Hepatocyte (in vitro differentiated cells): ENCODE results near the gene HAUS1. TPM values are rescaled to one million over a fixed set of nuclear protein-coding genes. Genes with fewer than 3 reads are reported as not detected.
"Not testable (repeated sequence)": the region's sequence is repeated elsewhere in the genome, so short reads cannot be mapped to it uniquely, and the experiment has no call there.

Experiments
- DNase-seq: peaks from one replicate; pipeline ENCODE4 v3.0.0-alpha.2; 2016; ENCODE audit warnings: low spot score
- H2AFZ ChIP-seq: fragments of 200-600 bp; sonication (generic); 2 replicates; pipeline ENCODE4 v1.6.0; 2016; ENCODE audit warnings: antibody characterized with exemption, mild to moderate bottlenecking
- H3K27ac ChIP-seq: fragments of 200-600 bp; sonication (generic); 2 replicates; pipeline ENCODE4 v1.5.1; 2016; ENCODE audit warnings: mild to moderate bottlenecking
- H3K27me3 ChIP-seq: fragments of 200-600 bp; sonication (generic); 2 replicates; pipeline ENCODE4 v1.6.1; 2016
- H3K36me3 ChIP-seq: fragments of 200-600 bp; sonication (generic); replicated peaks from 2 replicates; pipeline ENCODE4 v1.5.1; 2016; ENCODE audit warnings: low read depth; ENCODE audit not compliant: insufficient read depth
- H3K4me1 ChIP-seq: fragments of 200-600 bp; sonication (generic); 2 replicates; pipeline ENCODE4 v1.5.1; 2016; ENCODE audit warnings: mild to moderate bottlenecking, moderate library complexity; ENCODE audit not compliant: insufficient read depth
- H3K4me2 ChIP-seq: fragments of 200-600 bp; sonication (generic); 2 replicates; pipeline ENCODE4 v1.6.0; 2016
- H3K4me3 ChIP-seq: fragments of 200-600 bp; sonication (generic); 2 replicates; pipeline ENCODE4 v1.5.1; 2016; ENCODE audit warnings: mild to moderate bottlenecking
- H3K79me2 ChIP-seq: fragments of 200-600 bp; sonication (generic); 2 replicates; pipeline ENCODE4 v1.6.0; 2017; ENCODE audit warnings: mild to moderate bottlenecking
- H3K9me2 ChIP-seq: fragments of 200-600 bp; sonication (generic); replicated peaks from 2 replicates; pipeline ENCODE4 v1.6.0; 2017; ENCODE audit warnings: mild to moderate bottlenecking; ENCODE audit not compliant: insufficient read depth
- H3K9me3 ChIP-seq: fragments of 200-600 bp; sonication (generic); 2 replicates; pipeline ENCODE4 v1.5.1; 2016; ENCODE audit warnings: low read depth, mild to moderate bottlenecking
- H4K20me1 ChIP-seq: fragments of 200-600 bp; sonication (generic); 2 replicates; pipeline ENCODE4 v1.6.0; 2016; ENCODE audit warnings: mild to moderate bottlenecking; ENCODE audit not compliant: insufficient read depth, poor library complexity, severe bottlenecking
- EZH2 ChIP-seq: fragments of 200-600 bp; sonication (generic); IDR thresholded peaks from 2 replicates; pipeline ENCODE4 v1.6.1; 2016; ENCODE audit warnings: antibody characterized with exemption, mild to moderate bottlenecking, borderline replicate concordance
- EZH2phosphoT487 ChIP-seq: fragments of 200-600 bp; sonication (generic); IDR thresholded peaks from one replicate; pipeline ENCODE4 v1.6.1; 2018; ENCODE audit warnings: antibody characterized with exemption, mild to moderate bottlenecking, low read depth, moderate library complexity; ENCODE audit not compliant: unreplicated experiment, severe bottlenecking
- WGBS: methylation state at CpG from one replicate; pipeline ENCODE4 v1.1.6; 2016; ENCODE audit warnings: low lambda C conversion rate; ENCODE audit errors: missing lambda C conversion rate; 5-methylcytosine and 5-hydroxymethylcytosine counted together
- polyA plus RNA-seq: library from polyadenylated mRNA; unstranded; fragments of >200 nt; fragmentation: Nextera tagmentation; extraction: Ambion mirVana; gene quantifications from 2 replicates; pipeline ENCODE4 v1.2.1, GENCODE V29; 2016
- total RNA-seq: library from RNA; depleted of rRNA; stranded (reverse); fragments of >200 nt; gene quantifications from 2 replicates; pipeline ENCODE4 v1.2.3, GENCODE V29; 2014
- TF ChIP-seq, protein P1 (sequence below): fragments of 200-600 bp; sonication (generic); IDR thresholded peaks from 2 replicates; pipeline ENCODE4 v1.5.1; 2016; ENCODE audit warnings: antibody characterized with exemption, mild to moderate bottlenecking; ENCODE audit not compliant: poor library complexity

The HAUS1 gene
- total and polyA plus RNA-seq, 2 experiments from 2014 or later: 36.5 to 51.8 TPM

DNA sequence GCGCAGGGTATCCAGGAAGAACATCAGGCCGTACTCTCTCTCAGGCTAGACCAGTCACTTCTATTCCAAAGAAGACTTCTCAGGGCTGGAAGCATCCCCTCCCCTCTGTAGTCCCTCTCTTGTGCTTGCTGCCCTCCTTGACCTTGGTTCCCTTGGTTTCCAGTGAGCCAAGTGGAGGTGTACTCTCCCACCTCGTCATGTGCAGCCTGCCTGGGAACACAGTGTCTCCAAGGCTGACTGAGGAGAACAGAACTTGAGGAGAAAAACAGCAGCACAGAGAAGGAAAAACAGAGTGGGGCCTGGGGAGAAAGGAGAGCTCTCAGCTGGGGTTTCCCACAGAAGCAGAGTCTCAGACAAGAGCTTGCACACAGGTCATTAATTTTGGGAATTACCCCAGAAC is 52.7 kb downstream of the HAUS1 start:
- no peak for TF ChIP-seq EZH2phosphoT487
- TF ChIP-seq, protein P1, sequence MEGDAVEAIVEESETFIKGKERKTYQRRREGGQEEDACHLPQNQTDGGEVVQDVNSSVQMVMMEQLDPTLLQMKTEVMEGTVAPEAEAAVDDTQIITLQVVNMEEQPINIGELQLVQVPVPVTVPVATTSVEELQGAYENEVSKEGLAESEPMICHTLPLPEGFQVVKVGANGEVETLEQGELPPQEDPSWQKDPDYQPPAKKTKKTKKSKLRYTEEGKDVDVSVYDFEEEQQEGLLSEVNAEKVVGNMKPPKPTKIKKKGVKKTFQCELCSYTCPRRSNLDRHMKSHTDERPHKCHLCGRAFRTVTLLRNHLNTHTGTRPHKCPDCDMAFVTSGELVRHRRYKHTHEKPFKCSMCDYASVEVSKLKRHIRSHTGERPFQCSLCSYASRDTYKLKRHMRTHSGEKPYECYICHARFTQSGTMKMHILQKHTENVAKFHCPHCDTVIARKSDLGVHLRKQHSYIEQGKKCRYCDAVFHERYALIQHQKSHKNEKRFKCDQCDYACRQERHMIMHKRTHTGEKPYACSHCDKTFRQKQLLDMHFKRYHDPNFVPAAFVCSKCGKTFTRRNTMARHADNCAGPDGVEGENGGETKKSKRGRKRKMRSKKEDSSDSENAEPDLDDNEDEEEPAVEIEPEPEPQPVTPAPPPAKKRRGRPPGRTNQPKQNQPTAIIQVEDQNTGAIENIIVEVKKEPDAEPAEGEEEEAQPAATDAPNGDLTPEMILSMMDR: no peak

DNA sequence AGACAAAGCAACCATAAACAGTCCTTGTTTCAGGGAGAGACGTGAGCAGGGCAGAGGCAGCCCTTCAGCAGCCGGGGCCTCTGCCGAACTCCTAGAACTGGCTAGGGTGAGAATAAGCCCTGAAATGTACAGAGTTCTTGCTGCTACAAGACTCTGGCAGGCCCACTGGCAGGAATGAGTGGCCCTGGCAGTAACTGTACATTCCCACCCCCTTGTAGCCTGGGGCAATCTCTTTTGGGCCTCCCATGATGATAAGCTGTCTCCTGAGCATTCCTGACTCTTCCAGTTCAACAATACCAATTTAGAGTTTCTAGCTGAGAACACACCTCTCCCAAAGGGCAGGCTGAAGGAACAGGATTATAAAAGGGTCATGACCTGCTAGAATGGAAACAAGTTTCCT is 54.3 kb downstream of the HAUS1 start:
- no peak for DNase-seq
- no peak overlapping the region for H3K27ac ChIP-seq
- no peaks in the 10 kb centered on the region for H3K79me2 ChIP-seq
- 82% methylated on average over 3 of the region's 3 CpGs for WGBS
- no peaks in the 10 kb centered on the region for H3K4me1 ChIP-seq
- H3K36me3 ChIP-seq: no peaks in the 10 kb centered on the region
- TF ChIP-seq EZH2 (no peak), EZH2phosphoT487 (no peak)
- TF ChIP-seq, protein P1: no peak
- H3K4me2 ChIP-seq: no peak overlapping the region
- H4K20me1 ChIP-seq: no peaks in the 10 kb centered on the region
- H3K9me2 ChIP-seq: no peaks in the 10 kb centered on the region
- H3K9me3 ChIP-seq: no peaks in the 10 kb centered on the region
- H3K4me3 ChIP-seq: no peak overlapping the region
- H3K27me3 ChIP-seq: no peaks in the 10 kb centered on the region
- no peak overlapping the region for H2AFZ ChIP-seq

More for the DNA sequence above, 52.7 kb downstream of the HAUS1 start:
- no peaks in the 10 kb centered on the region for H3K9me2 ChIP-seq
- no peak for DNase-seq
- H3K4me1 ChIP-seq: no peaks in the 10 kb centered on the region
- no peak overlapping the region for H3K4me3 ChIP-seq
- H3K79me2 ChIP-seq: no peaks in the 10 kb centered on the region
- H3K27me3 ChIP-seq: no peaks in the 10 kb centered on the region
- no peaks in the 10 kb centered on the region for H3K36me3 ChIP-seq
- H3K9me3 ChIP-seq: no peaks in the 10 kb centered on the region
- H4K20me1 ChIP-seq: no peaks in the 10 kb centered on the region
- no peak overlapping the region for H3K27ac ChIP-seq
- H2AFZ ChIP-seq: no peak overlapping the region
- WGBS: 89% methylated on average over 3 of the region's 3 CpGs
- H3K4me2 ChIP-seq: no peak overlapping the region

DNA sequence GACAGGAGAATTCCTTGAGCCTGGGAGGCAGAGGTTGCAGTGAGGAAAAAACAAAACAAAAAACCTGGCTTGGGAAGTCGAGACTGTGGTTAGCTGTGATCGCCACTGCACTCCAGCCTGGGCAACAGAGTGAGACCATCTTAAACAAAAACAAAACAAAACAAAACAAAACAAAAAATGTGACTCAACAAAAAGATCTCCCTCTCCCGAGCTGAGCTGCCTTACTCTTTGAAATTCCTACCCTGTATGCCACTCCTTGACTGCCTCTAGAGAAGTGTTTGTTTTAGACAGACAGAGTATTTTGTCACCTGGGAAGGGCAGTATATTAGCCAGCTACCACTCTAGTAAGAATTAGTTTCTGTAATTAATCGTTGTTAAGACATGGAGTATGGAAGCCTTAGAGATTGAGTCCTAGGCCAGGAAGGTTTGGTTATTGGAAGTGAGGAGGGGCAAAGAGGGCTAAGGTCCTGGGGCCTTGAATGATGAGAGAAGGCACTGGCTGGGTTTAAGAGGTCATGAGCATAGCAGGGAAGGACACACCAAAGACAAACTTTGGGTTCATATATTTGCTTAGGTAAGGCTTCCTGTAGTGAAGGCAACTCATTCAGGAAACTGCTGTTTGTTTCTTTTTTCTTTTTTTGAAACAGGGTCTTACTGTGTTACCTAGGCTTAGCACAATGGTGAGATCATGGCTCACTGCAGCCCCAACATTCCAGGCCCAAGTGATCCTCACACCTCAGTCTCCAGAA is 56.0 kb downstream of the HAUS1 start:
- WGBS: 84% methylated on average over 4 of the region's 4 CpGs
- Histone ChIP-seq H3K9me2 (no peaks in the 10 kb centered on the region), H3K4me1 (no peaks in the 10 kb centered on the region), H2AFZ (no peak overlapping the region), H3K36me3 (no peaks in the 10 kb centered on the region), H3K4me2 (no peak overlapping the region), H4K20me1 (no peaks in the 10 kb centered on the region), H3K27me3 (no peaks in the 10 kb centered on the region), H3K9me3 (no peaks in the 10 kb centered on the region), H3K4me3 (no peak overlapping the region), H3K79me2 (no peaks in the 10 kb centered on the region), H3K27ac (no peak overlapping the region)
- no peak for TF ChIP-seq EZH2
- TF ChIP-seq, protein P1: no peak
- DNase-seq: no peak

DNA sequence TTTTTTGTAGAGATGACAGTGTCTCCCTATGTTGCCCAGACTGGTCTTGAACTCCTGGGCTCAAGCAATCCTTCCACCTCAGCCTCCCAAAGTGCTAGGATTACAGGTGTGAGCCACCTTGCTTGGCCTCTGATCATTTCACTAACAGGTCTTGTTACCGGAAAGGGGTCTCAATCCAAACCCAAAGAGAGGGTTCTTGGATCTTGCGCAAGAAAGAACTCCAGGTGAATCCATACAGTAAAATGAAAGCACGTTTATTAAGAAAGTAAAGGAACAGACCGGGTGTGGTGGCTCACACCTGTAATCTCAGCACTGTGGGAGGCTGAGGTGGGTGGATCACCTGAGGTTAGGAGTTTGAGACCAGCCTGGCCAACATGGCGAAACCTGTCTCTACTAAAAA is 56.7 kb downstream of the HAUS1 start:
- not testable (repeated sequence) for H3K27me3 ChIP-seq, H2AFZ ChIP-seq, H3K9me2 ChIP-seq, H3K9me3 ChIP-seq, H3K4me1 ChIP-seq, H4K20me1 ChIP-seq, DNase-seq, H3K4me2 ChIP-seq, H3K79me2 ChIP-seq, H3K36me3 ChIP-seq, H3K27ac ChIP-seq, H3K4me3 ChIP-seq
- WGBS: over 99% methylated on average over 5 of the region's 5 CpGs
